ENCODE data around the gene PDXDC1.
"Not testable (repeated sequence)": the region's sequence is repeated elsewhere in the genome, so short reads cannot be mapped to it uniquely, and the experiment has no call there.

PDXDC1 gene

GRCh38 chr16:15021429-15021828 lies 46.6 kb downstream of the PDXDC1 start:
- DNase-seq, result not testable (repeated sequence)

GRCh38 chr16:15022194-15022593 lies 47.4 kb downstream of the PDXDC1 start:
- DNase-seq, result not testable (repeated sequence)

- DNase-seq, result not testable (repeated sequence)
Measured at GRCh38 chr16:15023381-15024077, 48.7 kb downstream of the PDXDC1 start.

- DNase-seq, result not testable (repeated sequence)
Measured at GRCh38 chr16:15024858-15025199, 50.0 kb downstream of the PDXDC1 start.

GRCh38 chr16:15025234-15025951 lies 50.6 kb downstream of the PDXDC1 start:
- not testable (repeated sequence) for DNase-seq

- not testable (repeated sequence) for DNase-seq
Measured at GRCh38 chr16:15027051-15027450, 52.2 kb downstream of the PDXDC1 start.

- DNase-seq, result not testable (repeated sequence)
Measured at GRCh38 chr16:15027503-15028344, 52.9 kb downstream of the PDXDC1 start.

- DNase-seq, result not testable (repeated sequence)
Measured at GRCh38 chr16:15028345-15028715, 53.5 kb downstream of the PDXDC1 start.

GRCh38 chr16:15028801-15029698 lies 54.2 kb downstream of the PDXDC1 start:
- DNase-seq, result not testable (repeated sequence)

- not testable (repeated sequence) for DNase-seq
Measured at GRCh38 chr16:15029749-15030148, 54.9 kb downstream of the PDXDC1 start.

GRCh38 chr16:15031179-15031578 lies 56.4 kb downstream of the PDXDC1 start:
- no peak for DNase-seq

GRCh38 chr16:15031586-15031985 lies 56.8 kb downstream of the PDXDC1 start:
- no peak for DNase-seq

GRCh38 chr16:15032547-15033308 lies 57.9 kb downstream of the PDXDC1 start:
- DNase-seq, result no peak

- DNase-seq, result no peak
Measured at GRCh38 chr16:15033309-15033707, 58.5 kb downstream of the PDXDC1 start.

GRCh38 chr16:15034266-15035162 lies 59.7 kb downstream of the PDXDC1 start:
- no peak for DNase-seq

- no peak for DNase-seq
Measured at GRCh38 chr16:15035163-15035729, 60.4 kb downstream of the PDXDC1 start.

GRCh38 chr16:15037003-15037402 lies 62.2 kb downstream of the PDXDC1 start:
- DNase-seq, result no peak

GRCh38 chr16:15037745-15038144 lies 62.9 kb downstream of the PDXDC1 start:
- DNase-seq, result no peak

- DNase-seq, result no peak
Measured at GRCh38 chr16:15038689-15039088, 63.9 kb downstream of the PDXDC1 start.

Measured in NCI-H1105 (cell line).